ENCODE data around the gene BATF.

The BATF gene

DNA sequence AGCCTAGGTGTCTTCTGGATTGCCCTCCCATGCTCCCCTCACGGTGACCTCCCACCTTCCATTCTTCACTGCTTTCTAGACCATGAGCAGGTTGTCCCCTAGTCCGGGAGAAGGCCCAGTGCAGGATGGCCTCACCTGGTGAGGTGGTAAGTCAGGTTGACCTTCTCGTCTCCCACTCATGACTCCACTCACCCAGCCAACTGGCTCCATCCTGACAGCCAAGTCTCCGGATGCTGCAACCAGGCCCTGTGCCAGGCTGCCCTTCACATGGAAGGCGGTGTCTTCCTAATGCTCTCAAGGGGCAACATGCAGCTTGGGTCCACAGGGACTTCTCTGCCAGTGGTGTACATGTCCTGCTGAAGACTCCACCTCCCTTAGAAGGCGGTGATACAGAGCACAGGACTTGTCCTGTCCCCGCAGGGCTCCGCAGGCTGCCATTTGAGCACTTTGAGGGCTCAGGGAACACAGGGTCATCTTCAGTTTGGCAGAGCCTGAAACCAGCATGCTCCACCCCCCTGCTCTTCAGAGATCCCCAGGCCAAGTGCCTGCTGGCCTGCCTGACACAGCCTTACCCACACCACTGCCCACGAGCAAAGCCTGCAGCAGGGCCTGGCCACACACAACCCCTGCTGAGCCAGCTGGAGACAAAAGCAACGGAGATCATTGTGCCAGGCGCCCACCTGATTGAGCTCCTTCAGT lies 25.4 kb downstream of the BATF start:
- TF ChIP-seq, protein P1, sequence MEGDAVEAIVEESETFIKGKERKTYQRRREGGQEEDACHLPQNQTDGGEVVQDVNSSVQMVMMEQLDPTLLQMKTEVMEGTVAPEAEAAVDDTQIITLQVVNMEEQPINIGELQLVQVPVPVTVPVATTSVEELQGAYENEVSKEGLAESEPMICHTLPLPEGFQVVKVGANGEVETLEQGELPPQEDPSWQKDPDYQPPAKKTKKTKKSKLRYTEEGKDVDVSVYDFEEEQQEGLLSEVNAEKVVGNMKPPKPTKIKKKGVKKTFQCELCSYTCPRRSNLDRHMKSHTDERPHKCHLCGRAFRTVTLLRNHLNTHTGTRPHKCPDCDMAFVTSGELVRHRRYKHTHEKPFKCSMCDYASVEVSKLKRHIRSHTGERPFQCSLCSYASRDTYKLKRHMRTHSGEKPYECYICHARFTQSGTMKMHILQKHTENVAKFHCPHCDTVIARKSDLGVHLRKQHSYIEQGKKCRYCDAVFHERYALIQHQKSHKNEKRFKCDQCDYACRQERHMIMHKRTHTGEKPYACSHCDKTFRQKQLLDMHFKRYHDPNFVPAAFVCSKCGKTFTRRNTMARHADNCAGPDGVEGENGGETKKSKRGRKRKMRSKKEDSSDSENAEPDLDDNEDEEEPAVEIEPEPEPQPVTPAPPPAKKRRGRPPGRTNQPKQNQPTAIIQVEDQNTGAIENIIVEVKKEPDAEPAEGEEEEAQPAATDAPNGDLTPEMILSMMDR (IDR thresholded peaks at IDR 0.05; ENCODE audit: control insufficient read depth, extremely low read depth, insufficient read depth) = no peak
- DNase-seq (ENCODE audit: low read depth) = no peak
- H3K4me3 ChIP-seq (ENCODE audit: low read depth, low read length) = no peak overlapping the region

DNA sequence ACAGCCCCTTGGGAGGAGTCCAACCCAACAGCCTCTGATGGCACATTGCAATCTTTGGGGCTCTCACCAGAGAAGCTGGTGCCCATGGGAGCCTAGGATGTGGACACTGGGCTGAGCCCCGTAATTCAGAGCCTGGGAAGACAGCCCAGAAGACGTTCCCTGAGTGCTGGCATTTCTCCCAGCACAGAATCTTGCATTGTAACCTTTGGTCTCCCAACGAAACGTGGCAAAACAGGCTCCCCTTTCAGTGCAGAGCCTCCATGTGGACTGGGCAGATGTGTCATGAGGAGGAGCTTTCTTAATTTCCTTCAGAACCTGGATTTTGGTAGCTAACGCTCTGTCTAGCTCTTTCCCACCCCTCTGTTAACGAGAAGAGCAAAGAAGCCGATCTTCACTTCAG lies 26.3 kb downstream of the BATF start:
- no peak overlapping the region for H3K4me3 ChIP-seq (ENCODE audit: low read depth, low read length)
- peak; percentile 10 for DNase-seq (ENCODE audit: low read depth)
- TF ChIP-seq, protein P1 (IDR thresholded peaks at IDR 0.05; ENCODE audit: control insufficient read depth, extremely low read depth, insufficient read depth) = no peak

DNA sequence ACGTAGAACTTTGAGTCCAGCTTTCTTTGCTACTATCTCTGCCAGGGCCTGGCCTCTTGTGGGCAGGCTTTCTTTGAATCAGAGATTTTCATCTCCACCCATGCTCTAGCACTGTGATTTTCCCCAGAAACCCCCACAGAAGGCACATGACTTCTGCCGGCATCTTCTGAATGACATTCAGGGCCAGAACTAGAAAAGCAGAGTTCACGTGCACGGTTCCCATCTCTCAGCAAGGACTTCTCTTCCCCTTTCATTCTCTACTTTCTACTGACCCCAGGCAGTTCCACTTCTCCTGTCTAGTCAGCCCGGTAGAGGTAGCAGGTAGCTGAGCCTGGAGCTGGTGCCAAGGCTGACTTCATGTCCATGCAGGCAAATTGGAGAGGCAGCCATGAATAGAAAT lies 26.9 kb downstream of the BATF start:
- TF ChIP-seq, protein P1 (IDR thresholded peaks at IDR 0.05; ENCODE audit: control insufficient read depth, extremely low read depth, insufficient read depth) = no peak
- DNase-seq (ENCODE audit: low read depth) = no peak
- no peak overlapping the region for H3K4me3 ChIP-seq (ENCODE audit: low read depth, low read length)

DNA sequence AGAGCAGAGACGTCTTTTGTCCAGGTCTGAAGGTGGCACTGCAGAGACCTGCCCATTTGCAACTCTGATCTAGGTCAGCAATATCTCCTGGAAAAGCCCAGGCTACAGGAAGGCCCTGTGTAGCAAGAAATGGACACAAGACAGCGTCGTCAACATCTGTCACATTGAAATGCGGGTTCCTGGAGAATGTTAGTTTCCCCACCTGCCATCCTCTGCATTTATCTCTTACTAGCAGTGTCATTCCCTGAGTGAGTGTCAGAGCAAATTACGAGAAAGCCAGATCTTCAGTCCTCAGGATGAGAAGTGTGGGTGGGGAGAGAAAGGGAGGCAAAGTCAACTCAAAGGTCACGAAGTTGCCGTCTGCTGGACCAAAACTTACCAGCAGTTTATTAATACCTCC lies 28.8 kb downstream of the BATF start:
- no peak for DNase-seq (ENCODE audit: low read depth)
- TF ChIP-seq, protein P1 (IDR thresholded peaks at IDR 0.05; ENCODE audit: control insufficient read depth, extremely low read depth, insufficient read depth) = no peak
- no peak overlapping the region for H3K4me3 ChIP-seq (ENCODE audit: low read depth, low read length)

DNA sequence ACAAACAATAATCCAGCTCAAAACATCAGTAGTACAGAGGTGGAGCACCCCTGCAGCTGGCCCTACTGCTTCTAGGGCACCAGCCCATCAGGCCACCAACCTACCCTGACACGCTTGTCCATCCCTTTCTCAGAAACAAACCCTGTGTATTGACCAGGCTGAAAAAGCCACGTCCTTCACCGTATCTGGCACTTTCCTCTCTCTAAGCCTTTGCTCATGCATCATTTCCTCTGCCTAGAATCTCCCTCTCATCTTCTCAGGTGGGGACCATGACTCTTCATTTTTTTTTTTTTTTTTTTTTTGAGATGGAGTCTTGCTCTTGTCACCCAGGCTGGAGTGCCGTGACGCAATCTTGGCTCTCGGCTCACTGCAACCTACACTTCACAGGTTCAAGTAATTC lies 30.9 kb downstream of the BATF start:
- no peak overlapping the region for H3K4me3 ChIP-seq (ENCODE audit: low read depth, low read length)
- DNase-seq (ENCODE audit: low read depth) = no peak
- TF ChIP-seq, protein P1 (IDR thresholded peaks at IDR 0.05; ENCODE audit: control insufficient read depth, extremely low read depth, insufficient read depth) = no peak

DNA sequence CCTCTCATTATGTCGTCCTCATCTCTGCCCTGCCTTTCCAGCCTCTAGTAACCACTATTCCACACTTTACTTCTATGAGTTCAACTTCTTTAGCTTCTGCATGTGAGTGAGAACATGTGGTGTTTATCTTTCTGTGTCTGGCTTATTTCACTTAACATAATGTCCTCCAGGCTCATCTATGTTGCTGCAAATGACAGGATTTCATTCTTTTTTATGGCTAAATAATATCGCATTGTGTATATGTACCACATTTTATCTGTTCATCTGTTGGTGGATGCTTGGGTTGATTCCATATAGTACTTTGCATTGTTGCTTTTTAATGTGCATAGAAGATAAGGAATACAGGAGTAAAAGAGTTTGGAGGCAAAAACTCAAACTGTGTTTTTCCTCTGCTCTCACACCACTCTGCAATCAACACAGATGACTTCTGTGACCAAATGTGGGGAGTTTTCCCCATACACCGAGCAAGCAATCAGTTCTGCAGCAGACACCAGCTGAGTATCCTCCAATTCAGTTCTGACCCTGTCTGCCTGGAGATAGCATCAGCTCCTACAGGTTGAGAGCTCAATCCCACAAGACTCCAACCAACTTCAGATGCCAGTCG lies 31.6 kb downstream of the BATF start:
- TF ChIP-seq, protein P1 (IDR thresholded peaks at IDR 0.05; ENCODE audit: control insufficient read depth, extremely low read depth, insufficient read depth) = no peak

DNA sequence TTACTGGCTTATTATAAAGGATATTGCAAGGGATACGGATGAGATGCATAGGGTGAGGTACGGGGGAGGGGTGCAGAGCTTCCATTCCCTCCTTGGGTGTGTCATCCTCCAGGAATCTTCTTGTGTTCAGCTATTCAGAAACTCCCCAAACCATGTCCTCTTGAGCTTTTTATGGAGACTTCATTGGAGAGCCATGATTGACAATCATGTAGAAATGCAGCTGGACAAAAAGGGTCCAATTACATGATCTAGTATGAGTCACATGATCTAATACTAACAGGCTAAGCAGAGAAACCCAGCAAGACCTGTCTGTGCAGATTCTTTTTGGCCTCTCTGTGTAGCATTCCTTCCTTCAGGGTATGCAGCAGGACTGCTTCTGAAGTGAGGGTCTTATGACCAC lies 32.2 kb downstream of the BATF start:
- no peak for DNase-seq (ENCODE audit: low read depth)
- no peak overlapping the region for H3K4me3 ChIP-seq (ENCODE audit: low read depth, low read length)
- TF ChIP-seq, protein P1 (IDR thresholded peaks at IDR 0.05; ENCODE audit: control insufficient read depth, extremely low read depth, insufficient read depth) = no peak

More for the DNA sequence above, 31.6 kb downstream of the BATF start:
- H3K4me3 ChIP-seq (ENCODE audit: low read depth, low read length) = no peak overlapping the region
- no peak for DNase-seq (ENCODE audit: low read depth)

Measured in LNCaP clone FGC (cell line).